Neural cell (in vitro differentiated cells): ENCODE measurements around the gene LLGL2. TPM values are rescaled to one million over a fixed set of nuclear protein-coding genes. Genes with fewer than 3 reads are reported as not detected.

ENCODE experiments used
- H2AFZ ChIP-seq: fragments of 200-600, 300-800 bp; sonication (generic), shearing (Covaris generic); 2 replicates; pipeline ENCODE4 v1.6.0; 2014; ENCODE audit warnings: low read depth, mild to moderate bottlenecking, antibody characterized with exemption, low read length, moderate library complexity
- H3F3A ChIP-seq: fragments of 200-600 bp; shearing (Covaris generic); 2 replicates; pipeline ENCODE4 v1.6.1; 2016; ENCODE audit warnings: mild to moderate bottlenecking, moderate library complexity, mixed read lengths, antibody characterized with exemption, low read length; ENCODE audit not compliant: insufficient read depth, poor library complexity, severe bottlenecking
- H3K27ac ChIP-seq: fragments of 200-600, 300-800 bp; sonication (generic), shearing (Covaris generic); 2 replicates; pipeline ENCODE4 v1.5.1; 2014; ENCODE audit warnings: mild to moderate bottlenecking, low read length, moderate library complexity
- H3K27me3 ChIP-seq: fragments of 300-800, 200-600 bp; sonication (generic), shearing (Covaris generic); 2 replicates; pipeline ENCODE4 v1.6.0; 2014; ENCODE audit warnings: mild to moderate bottlenecking, low read depth, low read length, moderate library complexity; ENCODE audit not compliant: insufficient read depth
- H3K36me3 ChIP-seq: fragments of 300-800, 200-600 bp; sonication (generic), shearing (Covaris generic); 2 replicates; pipeline ENCODE4 v1.5.1; 2014; ENCODE audit warnings: mild to moderate bottlenecking, antibody characterized with exemption, low read length, moderate library complexity; ENCODE audit not compliant: insufficient read depth
- H3K4me2 ChIP-seq: fragments of 300-800, 200-600 bp; sonication (generic), shearing (Covaris generic); 2 replicates; pipeline ENCODE4 v1.6.0; 2014; ENCODE audit warnings: mild to moderate bottlenecking, low read length
- H3K4me3 ChIP-seq: fragments of 300-800, 200-600 bp; sonication (generic), shearing (Covaris generic); 2 replicates; pipeline ENCODE4 v1.5.1; 2014; ENCODE audit warnings: mild to moderate bottlenecking, low read length, moderate library complexity
- H3K79me2 ChIP-seq: fragments of 200-600 bp; shearing (Covaris generic); replicated peaks from 2 replicates; pipeline ENCODE4 v1.6.0; 2014; ENCODE audit warnings: mild to moderate bottlenecking, low read length, moderate library complexity; ENCODE audit not compliant: insufficient read depth
- H3K9ac ChIP-seq: fragments of 300-800, 200-600 bp; sonication (generic), shearing (Covaris generic); 2 replicates; pipeline ENCODE4 v1.6.1; 2016; ENCODE audit warnings: mild to moderate bottlenecking, low read length, mixed read lengths
- H3K9me2 ChIP-seq: fragments of 200-600 bp; shearing (Covaris generic); 2 replicates; pipeline ENCODE4 v1.6.1; 2016; ENCODE audit warnings: mild to moderate bottlenecking, low read length, mixed read lengths; ENCODE audit not compliant: insufficient read depth
- H3K9me3 ChIP-seq: fragments of 200-600, 300-800 bp; sonication (generic), shearing (Covaris generic); 2 replicates; pipeline ENCODE4 v1.6.1; 2016; ENCODE audit warnings: mild to moderate bottlenecking, mixed run types, low read length, moderate library complexity, mixed read lengths
- H4K20me1 ChIP-seq: fragments of 200-600 bp; shearing (Covaris generic); 2 replicates; pipeline ENCODE4 v1.6.1; 2016; ENCODE audit warnings: mild to moderate bottlenecking, mixed run types; ENCODE audit not compliant: insufficient read depth
- CTCF ChIP-seq: fragments of 450-650 bp; IDR thresholded peaks from 2 replicates; pipeline ENCODE4 v1.5.1; 2014; ENCODE audit warnings: antibody characterized with exemption, mild to moderate bottlenecking, moderate library complexity; ENCODE audit not compliant: poor library complexity, severe bottlenecking
- EP300 ChIP-seq: fragments of 450-650 bp; conservative IDR thresholded peaks from 2 replicates; pipeline ENCODE4 v1.6.1; 2014; ENCODE audit warnings: antibody characterized with exemption, mild to moderate bottlenecking, moderate library complexity; ENCODE audit not compliant: poor library complexity, severe bottlenecking
- EZH2 ChIP-seq: fragments of 200-600, 300-800 bp; shearing (Covaris generic), sonication (generic); IDR thresholded peaks from 2 replicates; pipeline ENCODE4 v1.6.1; 2014; ENCODE audit warnings: antibody characterized with exemption, low read length, borderline replicate concordance, mild to moderate bottlenecking; ENCODE audit not compliant: insufficient read depth, poor library complexity, severe bottlenecking
- MXI1 ChIP-seq: fragments of 450-650 bp; conservative IDR thresholded peaks from 2 replicates; pipeline ENCODE4 v1.6.1; 2014; ENCODE audit warnings: antibody characterized with exemption, mild to moderate bottlenecking; ENCODE audit not compliant: poor library complexity, severe bottlenecking
- POLR2AphosphoS5 ChIP-seq: IDR thresholded peaks from 2 replicates; pipeline ENCODE4 v1.6.1; 2012
- RAD21 ChIP-seq: fragments of 450-650 bp; conservative IDR thresholded peaks from 2 replicates; pipeline ENCODE4 v1.6.1; 2014; ENCODE audit warnings: antibody characterized with exemption, mild to moderate bottlenecking, moderate library complexity
- REST ChIP-seq: IDR thresholded peaks from 2 replicates; pipeline ENCODE4 v1.6.1; 2012; ENCODE audit warnings: borderline replicate concordance
- SMC3 ChIP-seq: fragments of 450-650 bp; conservative IDR thresholded peaks from 2 replicates; pipeline ENCODE4 v1.6.1; 2014; ENCODE audit warnings: antibody characterized with exemption, mild to moderate bottlenecking, moderate library complexity; ENCODE audit not compliant: poor library complexity
- TAF1 ChIP-seq: IDR thresholded peaks from 2 replicates; pipeline ENCODE4 v1.6.1; 2012; ENCODE audit warnings: low read depth
- polyA plus RNA-seq: library from polyadenylated mRNA; depleted of rRNA; stranded (reverse); fragments of >200 nt; gene quantifications from 2 replicates; pipeline ENCODE4 v1.2.3, GENCODE V29; 2014

Gene LLGL2
- polyA plus RNA-seq, 1 donor from 2014 or later, result 0.95 TPM

- Histone ChIP-seq H3K79me2 (no peaks in the 10 kb centered on the region), H3K4me2 (no peak overlapping the region), H3K9me2 (no peaks in the 10 kb centered on the region), H4K20me1 (no peaks in the 10 kb centered on the region), H3K36me3 (no peaks in the 10 kb centered on the region), H3F3A (no peaks in the 10 kb centered on the region), H3K27me3 (no peaks in the 10 kb centered on the region), H3K27ac (no peak overlapping the region), H3K9ac (no peak overlapping the region), H3K9me3 (no peaks in the 10 kb centered on the region), H3K4me3 (no peak overlapping the region), H2AFZ (no peak overlapping the region)
- TF ChIP-seq EP300 (no peak), POLR2AphosphoS5 (no peak), SMC3 (no peak), EZH2 (no peak), CTCF (no peak), MXI1 (no peak), TAF1 (no peak), RAD21 (no peak), REST (no peak)
These were observed 44.1 kb upstream of the LLGL2 start for GRCh38 chr17:75481194-75482068.

- H4K20me1 ChIP-seq, result no peaks in the 10 kb centered on the region
- TF ChIP-seq RAD21 (no peak), EP300 (no peak), EZH2 (no peak), CTCF (no peak), MXI1 (no peak), REST (no peak), POLR2AphosphoS5 (no peak), TAF1 (no peak)
- H3K79me2 ChIP-seq, result no peaks in the 10 kb centered on the region
- H3K4me2 ChIP-seq, result no peak overlapping the region
- H3F3A ChIP-seq, result no peaks in the 10 kb centered on the region
- H3K9ac ChIP-seq, result no peak overlapping the region
- no peak overlapping the region for H3K27ac ChIP-seq
- H3K4me3 ChIP-seq, result no peak overlapping the region
- no peaks in the 10 kb centered on the region for H3K9me3 ChIP-seq
- no peaks in the 10 kb centered on the region for H3K9me2 ChIP-seq
- no peaks in the 10 kb centered on the region for H3K27me3 ChIP-seq
- H2AFZ ChIP-seq, result no peak overlapping the region
- H3K36me3 ChIP-seq, result no peaks in the 10 kb centered on the region
These were observed 43.2 kb upstream of the LLGL2 start for GRCh38 chr17:75482098-75482942.
